SK-N-SH (cell line): ENCODE results near the gene POLR2J. TPM values are rescaled to one million over a fixed set of nuclear protein-coding genes. Genes with fewer than 3 reads are reported as not detected.

Experiments
- CTCF ChIA-PET: fragments of 300-600, 350-600 bp; formaldehyde crosslinking; extraction: SDS; loops from one replicate; lab custom pipeline; 2021; lab: Yijun Ruan, JAX
- POLR2A ChIA-PET: fragments of 350-600 bp; sonication (Branson Sonifier 250); formaldehyde crosslinking; extraction: SDS; loops from one replicate; lab custom pipeline; 2020; ENCODE audit warnings: antibody characterized with exemption, inconsistent platforms; lab: Yijun Ruan, JAX
- DNase-seq: peaks from one replicate; pipeline ENCODE4 v3.0.0; 2012
- H2AFZ ChIP-seq: fragments of 200-600 bp; sonication (generic); 2 replicates; pipeline ENCODE4 v1.8.1; 2016; ENCODE audit warnings: antibody characterized with exemption, mild to moderate bottlenecking, low read depth
- H3F3A ChIP-seq: fragments of 200-600 bp; sonication (generic); replicated peaks from 2 replicates; pipeline ENCODE3; 2016; ENCODE audit warnings: antibody characterized with exemption, mild to moderate bottlenecking; ENCODE audit not compliant: insufficient read depth
- H3K27ac ChIP-seq, 2 experiments: fragments of 200-500 bp in 1 of 2; fragments of 200-600 bp in 1 of 2; sonication (Bioruptor generic) in 1 of 2; sonication (generic), shearing (Covaris generic) in 1 of 2; 2 replicates each; pipeline versions ENCODE4 v1.5.1 to v1.6.1; 2014 to 2016; ENCODE audit warnings: low read depth in 2 of 2, inconsistent platforms in 1 of 2, low read length in 1 of 2, mild to moderate bottlenecking in 1 of 2, mixed read lengths in 1 of 2
- H3K27me3 ChIP-seq: fragments of 200-600 bp; sonication (generic), shearing (Covaris generic); 2 replicates; pipeline ENCODE4 v1.6.1; 2016; ENCODE audit warnings: mixed run types; ENCODE audit not compliant: insufficient read depth
- H3K36me3 ChIP-seq, 2 experiments: fragments of 200-500 bp in 1 of 2; fragments of 200-600 bp in 1 of 2; sonication (Bioruptor generic) in 1 of 2; sonication (generic) in 1 of 2; replicated peaks in 1 of 2; 2 replicates each; pipeline versions ENCODE3 to v1.5.1; 2014 to 2016; ENCODE audit warnings: low read length in 1 of 2, mild to moderate bottlenecking in 1 of 2; ENCODE audit not compliant: insufficient read depth in 2 of 2, control insufficient read depth in 1 of 2
- H3K4me1 ChIP-seq, 2 experiments: fragments of 200-500 bp in 1 of 2; fragments of 200-600 bp in 1 of 2; sonication (Bioruptor generic) in 1 of 2; sonication (generic), shearing (Covaris generic) in 1 of 2; 2 replicates each; pipeline versions ENCODE4 v1.5.1 to v1.6.1; 2014 to 2016; ENCODE audit warnings: low read depth in 1 of 2, low read length in 1 of 2, mixed run types in 1 of 2; ENCODE audit not compliant: insufficient read depth in 2 of 2, control insufficient read depth in 1 of 2
- H3K4me2 ChIP-seq: fragments of 200-600 bp; sonication (generic), shearing (Covaris generic); 2 replicates; pipeline ENCODE4 v1.6.1; 2017; ENCODE audit warnings: mixed run types
- H3K4me3 ChIP-seq, 2 experiments: fragments of 200-500 bp in 1 of 2; fragments of 200-600 bp in 1 of 2; sonication (Bioruptor generic) in 1 of 2; sonication (generic), shearing (Covaris generic) in 1 of 2; 2 replicates each; pipeline versions ENCODE4 v1.5.1 to v1.8.1; 2014 to 2016; ENCODE audit warnings: low read depth in 2 of 2, inconsistent platforms in 1 of 2, low read length in 1 of 2, mild to moderate bottlenecking in 1 of 2, mixed read lengths in 1 of 2, moderate library complexity in 1 of 2
- H3K79me2 ChIP-seq: fragments of 200-600 bp; sonication (generic); 2 replicates; pipeline ENCODE4 v1.8.1; 2017; ENCODE audit warnings: mild to moderate bottlenecking; ENCODE audit not compliant: insufficient read depth
- H3K9ac ChIP-seq: fragments of 200-600 bp; sonication (generic); 2 replicates; pipeline ENCODE4 v1.6.1; 2017; ENCODE audit warnings: mixed run types
- H3K9me2 ChIP-seq: fragments of 200-600 bp; sonication (generic); 2 replicates; pipeline ENCODE4 v1.6.1; 2017; ENCODE audit warnings: mixed run types
- H3K9me3 ChIP-seq: fragments of 200-600 bp; sonication (generic); 2 replicates; pipeline ENCODE4 v1.6.1; 2017; ENCODE audit warnings: mixed run types, mild to moderate bottlenecking, moderate library complexity
- H4K20me1 ChIP-seq: fragments of 200-600 bp; sonication (generic); 2 replicates; pipeline ENCODE4 v1.6.1; 2017; ENCODE audit warnings: mild to moderate bottlenecking, mixed run types; ENCODE audit not compliant: insufficient read depth
- FOSL2 ChIP-seq: IDR thresholded peaks from 2 replicates; pipeline ENCODE4 v1.4.0; 2012; ENCODE audit warnings: low read depth, mild to moderate bottlenecking, moderate library complexity, borderline replicate concordance
- GABPA ChIP-seq: IDR thresholded peaks from 2 replicates; pipeline ENCODE4 v1.4.0; 2012; ENCODE audit warnings: low read depth, mild to moderate bottlenecking
- NRF1 ChIP-seq: IDR thresholded peaks from 2 replicates; pipeline ENCODE4 v1.6.1; 2012; ENCODE audit warnings: low read depth, mild to moderate bottlenecking, low read length
- PBX3 ChIP-seq: IDR thresholded peaks from 2 replicates; pipeline ENCODE4; 2012
- POLR2AphosphoS5 ChIP-seq: IDR thresholded peaks from 2 replicates; pipeline ENCODE4 v1.6.1; 2012; ENCODE audit warnings: low read depth, low read length
- RAD21 ChIP-seq: IDR thresholded peaks from 2 replicates; pipeline ENCODE4 v1.6.1; 2012; ENCODE audit warnings: mild to moderate bottlenecking, low read length
- REST ChIP-seq: IDR thresholded peaks from 2 replicates; pipeline ENCODE4 v1.6.1; 2012; ENCODE audit warnings: mild to moderate bottlenecking, low read depth, low read length, moderate library complexity
- RFX5 ChIP-seq: IDR thresholded peaks from 2 replicates; pipeline ENCODE4 v1.6.1; 2012; ENCODE audit warnings: mild to moderate bottlenecking, improper control_type of control experiment, low read length
- TCF12 ChIP-seq: IDR thresholded peaks from 2 replicates; pipeline ENCODE4 v1.4.0; 2012
- USF1 ChIP-seq: IDR thresholded peaks from 2 replicates; pipeline ENCODE4 v1.4.0; 2012; ENCODE audit warnings: low read depth, borderline replicate concordance
- USF2 ChIP-seq: fragments of 150-350 bp; IDR thresholded peaks from 2 replicates; pipeline ENCODE4 v1.6.1; 2017; ENCODE audit warnings: antibody characterized with exemption, low read length, low read depth, borderline replicate concordance
- WGBS: methylation state at CpG from one replicate; pipeline ENCODE4 v1.1.6; 2017; ENCODE audit warnings: low lambda C conversion rate; 5-methylcytosine and 5-hydroxymethylcytosine counted together
- polyA plus RNA-seq, 3 experiments: library from polyadenylated mRNA; depleted of rRNA; stranded (reverse); fragments of >200 nt; gene quantifications; 2 replicates each; pipeline ENCODE4 v1.2.3, GENCODE V29; 2012

Gene POLR2J
- polyA plus RNA-seq, 1 of the 3 experiments (the other 2 are of a cell fraction): 299 TPM

GRCh38 chr7:102453319-102453718, 25.4 kb downstream of the POLR2J start:
- POLR2A ChIA-PET: interaction anchor here (1.0 kb wide), 1 partner anchor 167 kb away, joined by 3 read pairs; the partner anchor contains the start of gene SH2B2
- CTCF ChIA-PET: interaction anchor here (5.5 kb wide), 1 partner anchor 49 kb away, joined by 36 read pairs; no protein-coding TSS in a partner anchor

GRCh38 chr7:102452451-102452850, 26.3 kb downstream of the POLR2J start:
- Histone ChIP-seq H3K9me2 (no peaks in the 10 kb centered on the region), H3K9ac (no peak overlapping the region), H3K9me3 (no peaks in the 10 kb centered on the region), H3K4me3 (no peak overlapping the region), H3K4me2 (no peak overlapping the region), H3K36me3 (peaks cover 8 to 19% of the 10 kb centered on the region in 2 experiments), H3K27ac (no peak overlapping the region), H3K79me2 (no peaks in the 10 kb centered on the region; the same call in 1 of the 2 replicates), H3K27me3 (no peaks in the 10 kb centered on the region), H4K20me1 (0 out of 2 replicates have a peak, but pooled peaks cover 9% of the 10 kb centered on the region), H3K4me1 (peaks cover 9 to 10% of the 10 kb centered on the region in 2 experiments; a peak in 3 of 4 replicates), H3F3A (peaks cover 32% of the 10 kb centered on the region), H2AFZ (no peak overlapping the region)
- no peak for DNase-seq
- 86% methylated on average over 6 of the region's 6 CpGs for WGBS
- CTCF ChIA-PET: interaction anchor here (0.6 to 5.5 kb wide), 10 partner anchors 11 to 173 kb away, joined by 3 to 40 read pairs (median 11); partner anchors contain the start of gene ALKBH4
- POLR2A ChIA-PET: interaction anchor here (0.8 to 1.9 kb wide), 5 partner anchors 11 to 56 kb away, joined by 3 to 8 read pairs (median 4); no protein-coding TSS in a partner anchor
- TF ChIP-seq GABPA (no peak), NRF1 (no peak), USF1 (no peak), FOSL2 (no peak), PBX3 (no peak), RFX5 (no peak)

More at GRCh38 chr7:102453319-102453718, 25.4 kb downstream of the POLR2J start:
- Histone ChIP-seq H2AFZ (no peak overlapping the region), H3F3A (peaks cover 32% of the 10 kb centered on the region)
- no peak for DNase-seq
- TF ChIP-seq REST (no peak), RAD21 (no peak), USF2 (no peak), TCF12 (no peak), POLR2AphosphoS5 (no peak)
- TF ChIP-seq, all 33 proteins: peak for 0
- Histone ChIP-seq H3K27ac (no peak overlapping the region), H3K4me2 (no peak overlapping the region), H3K9me3 (no peaks in the 10 kb centered on the region), H3K9me2 (no peaks in the 10 kb centered on the region), H3K36me3 (peaks cover 9 to 23% of the 10 kb centered on the region in 2 experiments), H3K4me3 (no peak overlapping the region), H3K9ac (no peak overlapping the region), H3K27me3 (no peaks in the 10 kb centered on the region), H3K79me2 (no peaks in the 10 kb centered on the region; the same call in 1 of the 2 replicates), H3K4me1 (peaks cover 9 to 10% of the 10 kb centered on the region in 2 experiments; a peak in 3 of 4 replicates), H4K20me1 (0 out of 2 replicates have a peak, but pooled peaks cover 9% of the 10 kb centered on the region)
- WGBS: 93% methylated on average over 7 of the region's 7 CpGs
